Measurements from ENCODE around the gene DNAJC5G.
"Not testable (repeated sequence)": the region's sequence is repeated elsewhere in the genome, so short reads cannot be mapped to it uniquely, and the experiment has no call there.

Gene DNAJC5G

GRCh38 chr2:27298391-27299080 lies 23.3 kb downstream of the DNAJC5G start:
- H2AFZ ChIP-seq (ENCODE audit: low read length, unreplicated experiment) = no peak overlapping the region

GRCh38 chr2:27300606-27301005 lies 25.4 kb downstream of the DNAJC5G start:
- H3K36me3 ChIP-seq (ENCODE audit: insufficient read depth, low read length); H2AFZ ChIP-seq (ENCODE audit: low read length, unreplicated experiment); H3K79me2 ChIP-seq (ENCODE audit: control insufficient read depth, insufficient read depth, low read length, unreplicated experiment); H3K27ac ChIP-seq (ENCODE audit: low read depth, low read length); H3K4me1 ChIP-seq (ENCODE audit: control insufficient read depth, insufficient read depth, low read length, unreplicated experiment); H3K4me3 ChIP-seq (ENCODE audit: low read depth, low read length); H3K27me3 ChIP-seq (ENCODE audit: insufficient read depth, low read length): not testable (repeated sequence)

More at GRCh38 chr2:27298391-27299080, 23.3 kb downstream of the DNAJC5G start:
- Histone ChIP-seq H3K4me3 (ENCODE audit: low read depth, low read length) (no peak overlapping the region), H3K27me3 (ENCODE audit: insufficient read depth, low read length) (no peaks in the 10 kb centered on the region), H3K4me1 (ENCODE audit: control insufficient read depth, insufficient read depth, low read length, unreplicated experiment) (peaks cover 15% of the 10 kb centered on the region), H3K27ac (ENCODE audit: low read depth, low read length) (no peak overlapping the region), H3K36me3 (ENCODE audit: insufficient read depth, low read length) (no peaks in the 10 kb centered on the region), H3K79me2 (ENCODE audit: control insufficient read depth, insufficient read depth, low read length, unreplicated experiment) (no peaks in the 10 kb centered on the region)

- no peaks in the 10 kb centered on the region for H3K79me2 ChIP-seq (ENCODE audit: control insufficient read depth, insufficient read depth, low read length, unreplicated experiment)
- peaks cover 30% of the 10 kb centered on the region for H3K27me3 ChIP-seq (ENCODE audit: insufficient read depth, low read length)
- peak overlapping the region; percentile 65 for H2AFZ ChIP-seq (ENCODE audit: low read length, unreplicated experiment)
- H3K27ac ChIP-seq (ENCODE audit: low read depth, low read length) = no peak overlapping the region
- H3K4me1 ChIP-seq (ENCODE audit: control insufficient read depth, insufficient read depth, low read length, unreplicated experiment) = peaks cover 6% of the 10 kb centered on the region
- peak overlapping the region; percentile 49 for H3K4me3 ChIP-seq (ENCODE audit: low read depth, low read length)
- H3K36me3 ChIP-seq (ENCODE audit: insufficient read depth, low read length) = no peaks in the 10 kb centered on the region
Measured at GRCh38 chr2:27303093-27304025, 28.1 kb downstream of the DNAJC5G start.

GRCh38 chr2:27304488-27305240 lies 29.4 kb downstream of the DNAJC5G start:
- H2AFZ ChIP-seq (ENCODE audit: low read length, unreplicated experiment) = no peak overlapping the region
- peaks cover 35% of the 10 kb centered on the region for H3K27me3 ChIP-seq (ENCODE audit: insufficient read depth, low read length)

GRCh38 chr2:27305516-27305915 lies 30.3 kb downstream of the DNAJC5G start:
- no peak overlapping the region for H2AFZ ChIP-seq (ENCODE audit: low read length, unreplicated experiment)
- no peak overlapping the region for H3K27ac ChIP-seq (ENCODE audit: low read depth, low read length)
- H3K4me1 ChIP-seq (ENCODE audit: control insufficient read depth, insufficient read depth, low read length, unreplicated experiment) = peaks cover 6% of the 10 kb centered on the region
- H3K4me3 ChIP-seq (ENCODE audit: low read depth, low read length) = no peak overlapping the region
- no peaks in the 10 kb centered on the region for H3K79me2 ChIP-seq (ENCODE audit: control insufficient read depth, insufficient read depth, low read length, unreplicated experiment)
- peaks cover 9% of the 10 kb centered on the region; the same call in 1 of the 2 replicates for H3K36me3 ChIP-seq (ENCODE audit: insufficient read depth, low read length)
- peaks cover 35% of the 10 kb centered on the region for H3K27me3 ChIP-seq (ENCODE audit: insufficient read depth, low read length)

More at GRCh38 chr2:27304488-27305240, 29.4 kb downstream of the DNAJC5G start:
- Histone ChIP-seq H3K27ac (ENCODE audit: low read depth, low read length) (no peak overlapping the region), H3K4me1 (ENCODE audit: control insufficient read depth, insufficient read depth, low read length, unreplicated experiment) (peaks cover 6% of the 10 kb centered on the region), H3K4me3 (ENCODE audit: low read depth, low read length) (no peak overlapping the region), H3K79me2 (ENCODE audit: control insufficient read depth, insufficient read depth, low read length, unreplicated experiment) (no peaks in the 10 kb centered on the region), H3K36me3 (ENCODE audit: insufficient read depth, low read length) (peaks cover 8% of the 10 kb centered on the region; the same call in 1 of the 2 replicates)

GRCh38 chr2:27306136-27306535 lies 30.9 kb downstream of the DNAJC5G start:
- no peak overlapping the region for H3K4me3 ChIP-seq (ENCODE audit: low read depth, low read length)
- peaks cover 9% of the 10 kb centered on the region; the same call in 1 of the 2 replicates for H3K36me3 ChIP-seq (ENCODE audit: insufficient read depth, low read length)
- H2AFZ ChIP-seq (ENCODE audit: low read length, unreplicated experiment) = no peak overlapping the region
- peaks cover 35% of the 10 kb centered on the region for H3K27me3 ChIP-seq (ENCODE audit: insufficient read depth, low read length)
- H3K27ac ChIP-seq (ENCODE audit: low read depth, low read length) = no peak overlapping the region
- H3K79me2 ChIP-seq (ENCODE audit: control insufficient read depth, insufficient read depth, low read length, unreplicated experiment) = no peaks in the 10 kb centered on the region
- peaks cover 6% of the 10 kb centered on the region for H3K4me1 ChIP-seq (ENCODE audit: control insufficient read depth, insufficient read depth, low read length, unreplicated experiment)

GRCh38 chr2:27306573-27307286 lies 31.5 kb downstream of the DNAJC5G start:
- Histone ChIP-seq H3K27me3 (ENCODE audit: insufficient read depth, low read length) (peaks cover 35% of the 10 kb centered on the region), H3K4me3 (ENCODE audit: low read depth, low read length) (no peak overlapping the region), H3K4me1 (ENCODE audit: control insufficient read depth, insufficient read depth, low read length, unreplicated experiment) (peaks cover 6% of the 10 kb centered on the region), H3K27ac (ENCODE audit: low read depth, low read length) (no peak overlapping the region), H3K36me3 (ENCODE audit: insufficient read depth, low read length) (peaks cover 9% of the 10 kb centered on the region; the same call in 1 of the 2 replicates), H2AFZ (ENCODE audit: low read length, unreplicated experiment) (no peak overlapping the region), H3K79me2 (ENCODE audit: control insufficient read depth, insufficient read depth, low read length, unreplicated experiment) (no peaks in the 10 kb centered on the region)

- Histone ChIP-seq H2AFZ (ENCODE audit: low read length, unreplicated experiment) (no peak overlapping the region), H3K4me1 (ENCODE audit: control insufficient read depth, insufficient read depth, low read length, unreplicated experiment) (peaks cover 6% of the 10 kb centered on the region), H3K4me3 (ENCODE audit: low read depth, low read length) (no peak overlapping the region), H3K27ac (ENCODE audit: low read depth, low read length) (no peak overlapping the region), H3K79me2 (ENCODE audit: control insufficient read depth, insufficient read depth, low read length, unreplicated experiment) (no peaks in the 10 kb centered on the region), H3K27me3 (ENCODE audit: insufficient read depth, low read length) (peaks cover 35% of the 10 kb centered on the region), H3K36me3 (ENCODE audit: insufficient read depth, low read length) (peaks cover 9% of the 10 kb centered on the region; the same call in 1 of the 2 replicates)
Measured at GRCh38 chr2:27307287-27307544, 32.0 kb downstream of the DNAJC5G start.

GRCh38 chr2:27307545-27308358 lies 32.5 kb downstream of the DNAJC5G start:
- Histone ChIP-seq H3K4me3 (ENCODE audit: low read depth, low read length) (no peak overlapping the region), H2AFZ (ENCODE audit: low read length, unreplicated experiment) (no peak overlapping the region), H3K79me2 (ENCODE audit: control insufficient read depth, insufficient read depth, low read length, unreplicated experiment) (no peaks in the 10 kb centered on the region), H3K4me1 (ENCODE audit: control insufficient read depth, insufficient read depth, low read length, unreplicated experiment) (peaks cover 4% of the 10 kb centered on the region), H3K27me3 (ENCODE audit: insufficient read depth, low read length) (peaks cover 35% of the 10 kb centered on the region), H3K36me3 (ENCODE audit: insufficient read depth, low read length) (peaks cover 9% of the 10 kb centered on the region; the same call in 1 of the 2 replicates), H3K27ac (ENCODE audit: low read depth, low read length) (no peak overlapping the region)

All from ACC112 (cell line).